NCI-H1694 treated with DMSO at 0.1 percent for 48 hours (cell line): Measurements from ENCODE around the gene EIF4E.
"Not testable (repeated sequence)": the region's sequence is repeated elsewhere in the genome, so short reads cannot be mapped to it uniquely, and the experiment has no call there.

Source experiments
- DNase-seq: peaks from one replicate; lab custom pipeline; 2025; lab: John Stamatoyannopoulos, UW

Gene EIF4E

GRCh38 chr4:98879515-98879914 is 49.4 kb downstream of the EIF4E start:
- no peak for DNase-seq

GRCh38 chr4:98873059-98873458 is 55.9 kb downstream of the EIF4E start:
- no peak for DNase-seq

GRCh38 chr4:98872120-98872906 is 56.6 kb downstream of the EIF4E start:
- not testable (repeated sequence) for DNase-seq

- no peak for DNase-seq
Measured at GRCh38 chr4:98867648-98868047, 61.3 kb downstream of the EIF4E start.

GRCh38 chr4:98865059-98865458 is 63.9 kb downstream of the EIF4E start:
- DNase-seq, result no peak

GRCh38 chr4:98864560-98864959 is 64.4 kb downstream of the EIF4E start:
- DNase-seq, result no peak

- no peak for DNase-seq
Measured at GRCh38 chr4:98862371-98862770, 66.6 kb downstream of the EIF4E start.

- DNase-seq, result no peak
Measured at GRCh38 chr4:98861100-98861884, 67.6 kb downstream of the EIF4E start.

- DNase-seq, result no peak
Measured at GRCh38 chr4:98851806-98852205, 77.1 kb downstream of the EIF4E start.

- no peak for DNase-seq
Measured at GRCh38 chr4:98850937-98851336, 78.0 kb downstream of the EIF4E start.

GRCh38 chr4:98848448-98848847 is 80.5 kb downstream of the EIF4E start:
- no peak for DNase-seq

- no peak for DNase-seq
Measured at GRCh38 chr4:98845960-98846359, 83.0 kb downstream of the EIF4E start.

- not testable (repeated sequence) for DNase-seq
Measured at GRCh38 chr4:98842917-98843316, 86.0 kb downstream of the EIF4E start.

GRCh38 chr4:98838977-98839618 is 89.8 kb downstream of the EIF4E start:
- no peak for DNase-seq

GRCh38 chr4:98838531-98838930 is 90.4 kb downstream of the EIF4E start:
- DNase-seq, result no peak

GRCh38 chr4:98833384-98833783 is 95.5 kb downstream of the EIF4E start:
- no peak for DNase-seq

- not testable (repeated sequence) for DNase-seq
Measured at GRCh38 chr4:98831036-98831435, 97.9 kb downstream of the EIF4E start.
